ENCODE results near the gene DHRS9. TPM values are rescaled to one million over a fixed set of nuclear protein-coding genes. Genes with fewer than 3 reads are reported as not detected.

The DHRS9 gene
- total and polyA plus RNA-seq, 2 donors (not counting 1 experiment from before 2014, with no cell fraction given): 0.25 to 0.94 TPM

DNA sequence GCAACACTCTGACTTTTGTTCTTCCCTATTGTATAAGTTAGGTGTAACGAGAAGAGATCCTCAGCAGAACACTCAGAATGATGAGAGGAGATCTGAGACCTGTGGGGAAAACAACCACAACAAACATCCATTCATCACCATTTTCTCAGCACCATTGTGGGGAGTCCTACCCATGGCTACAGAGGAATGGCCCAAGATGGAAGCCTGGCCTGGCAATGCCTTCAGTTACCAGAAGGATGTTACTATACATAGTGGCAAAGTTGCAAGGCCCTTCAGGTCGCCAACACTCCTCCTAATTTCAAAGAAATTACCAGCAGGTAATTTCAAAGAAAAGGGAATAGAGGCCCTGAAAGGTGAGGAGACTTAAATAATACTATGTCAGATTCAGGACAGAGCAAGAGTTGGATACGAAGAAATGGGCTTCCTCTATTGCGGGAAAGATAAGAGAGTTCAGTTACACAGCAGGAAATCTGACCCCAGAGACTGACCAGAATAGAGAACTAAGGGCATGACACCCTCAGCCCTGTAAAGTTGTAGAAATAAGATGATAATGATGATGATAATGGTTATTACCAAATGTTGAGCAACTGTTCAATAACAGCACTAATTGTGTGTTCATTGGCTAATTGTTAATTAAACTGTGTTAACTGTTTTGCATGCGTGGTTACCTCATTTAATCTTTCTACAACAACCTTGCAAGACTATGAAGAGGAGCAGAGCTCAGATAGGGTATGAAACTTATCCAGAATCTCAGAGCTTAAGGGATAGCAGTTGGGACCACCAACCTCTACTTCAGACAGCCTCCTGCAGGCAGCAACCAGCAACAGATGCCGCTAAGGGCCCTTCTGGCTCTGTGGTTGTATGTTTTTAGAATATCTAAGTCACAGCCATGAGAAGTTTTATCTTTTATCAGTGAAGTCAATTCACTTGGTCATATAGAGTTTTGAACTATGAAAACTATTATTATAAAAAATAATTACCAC lies 37.5 kb downstream of the DHRS9 start:
- H3K9me3 Mint-ChIP-seq (ENCODE audit: insufficient read depth): no peaks in the 10 kb centered on the region
- H2AFZ ChIP-seq (ENCODE audit: insufficient read depth, low read depth, low read length, poor library complexity, severe bottlenecking): no peak overlapping the region
- H3K9ac ChIP-seq (ENCODE audit: low read length): no peak overlapping the region
- no peaks in the 10 kb centered on the region for H3K27me3 Mint-ChIP-seq
- DNase-seq (no peak), ATAC-seq (ENCODE audit: low read depth) (no peak)
- intact Hi-C loops (cut with micrococcal nuclease): no loop called here
- H3K4me2 ChIP-seq (replicated peaks; ENCODE audit: low read depth, low read length, poor library complexity, severe bottlenecking): peak overlapping the region; percentile 25
- H3K79me2 ChIP-seq (ENCODE audit: control insufficient read depth, insufficient read depth, low read length): no peaks in the 10 kb centered on the region
- ChIA-PET POLR2A (no interaction called here), CTCF (interaction anchor here (1.0 to 4.8 kb wide), 4 partner anchors 9 to 35 kb away, joined by 3 to 45 read pairs (median 4); no protein-coding TSS in a partner anchor)
- WGBS (ENCODE audit: insufficient coverage): 49% methylated on average over 2 of the region's 6 CpGs
- H3K27ac Mint-ChIP-seq: no peak overlapping the region
- peaks cover 37% of the 10 kb centered on the region for H3K4me1 Mint-ChIP-seq
- no peaks in the 10 kb centered on the region for H3K9me3 ChIP-seq (ENCODE audit: control extremely low read depth in 1 of 3, control insufficient read depth in 2 of 3, insufficient read depth in 1 of 3, low read length in 2 of 3)
- H3K27me3 ChIP-seq (replicated peaks in 1 of 4; ENCODE audit: control extremely low read depth in 1 of 4, control insufficient read depth in 3 of 4, insufficient read depth in 4 of 4, low read length in 3 of 4): peaks cover 0 to 13% (median 0%) of the 10 kb centered on the region in 4 experiments
- H3K27ac ChIP-seq (ENCODE audit: low read length in 2 of 2): no peak overlapping the region
- H3K4me1 ChIP-seq (ENCODE audit: control insufficient read depth in 2 of 2, insufficient read depth in 2 of 2, low read length in 2 of 2): peaks cover 24 to 30% of the 10 kb centered on the region in 2 donors
- TF ChIP-seq, protein P1, sequence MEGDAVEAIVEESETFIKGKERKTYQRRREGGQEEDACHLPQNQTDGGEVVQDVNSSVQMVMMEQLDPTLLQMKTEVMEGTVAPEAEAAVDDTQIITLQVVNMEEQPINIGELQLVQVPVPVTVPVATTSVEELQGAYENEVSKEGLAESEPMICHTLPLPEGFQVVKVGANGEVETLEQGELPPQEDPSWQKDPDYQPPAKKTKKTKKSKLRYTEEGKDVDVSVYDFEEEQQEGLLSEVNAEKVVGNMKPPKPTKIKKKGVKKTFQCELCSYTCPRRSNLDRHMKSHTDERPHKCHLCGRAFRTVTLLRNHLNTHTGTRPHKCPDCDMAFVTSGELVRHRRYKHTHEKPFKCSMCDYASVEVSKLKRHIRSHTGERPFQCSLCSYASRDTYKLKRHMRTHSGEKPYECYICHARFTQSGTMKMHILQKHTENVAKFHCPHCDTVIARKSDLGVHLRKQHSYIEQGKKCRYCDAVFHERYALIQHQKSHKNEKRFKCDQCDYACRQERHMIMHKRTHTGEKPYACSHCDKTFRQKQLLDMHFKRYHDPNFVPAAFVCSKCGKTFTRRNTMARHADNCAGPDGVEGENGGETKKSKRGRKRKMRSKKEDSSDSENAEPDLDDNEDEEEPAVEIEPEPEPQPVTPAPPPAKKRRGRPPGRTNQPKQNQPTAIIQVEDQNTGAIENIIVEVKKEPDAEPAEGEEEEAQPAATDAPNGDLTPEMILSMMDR (IDR thresholded peaks at IDR 0.05): no peak
- TF ChIP-seq EZH2 (IDR thresholded peaks at IDR 0.05; ENCODE audit: borderline replicate concordance, insufficient read depth, low read depth, low read length, poor library complexity, severe bottlenecking): no peak
- no peak overlapping the region for H3K4me3 ChIP-seq (ENCODE audit: control extremely low read depth in 1 of 5, extremely low read depth in 1 of 5, insufficient read depth in 1 of 5, low read depth in 2 of 5, low read length in 4 of 5)
- H3K36me3 ChIP-seq (replicated peaks in 1 of 2; ENCODE audit: control extremely low read depth in 1 of 2, control insufficient read depth in 1 of 2, extremely low read depth in 1 of 2, insufficient read depth in 2 of 2, low read length in 1 of 2): no peaks in the 10 kb centered on the region
- no peak overlapping the region for H3K4me3 Mint-ChIP-seq
- H4K20me1 ChIP-seq (ENCODE audit: control insufficient read depth, insufficient read depth, low read length, poor library complexity, severe bottlenecking): no peaks in the 10 kb centered on the region

DNA sequence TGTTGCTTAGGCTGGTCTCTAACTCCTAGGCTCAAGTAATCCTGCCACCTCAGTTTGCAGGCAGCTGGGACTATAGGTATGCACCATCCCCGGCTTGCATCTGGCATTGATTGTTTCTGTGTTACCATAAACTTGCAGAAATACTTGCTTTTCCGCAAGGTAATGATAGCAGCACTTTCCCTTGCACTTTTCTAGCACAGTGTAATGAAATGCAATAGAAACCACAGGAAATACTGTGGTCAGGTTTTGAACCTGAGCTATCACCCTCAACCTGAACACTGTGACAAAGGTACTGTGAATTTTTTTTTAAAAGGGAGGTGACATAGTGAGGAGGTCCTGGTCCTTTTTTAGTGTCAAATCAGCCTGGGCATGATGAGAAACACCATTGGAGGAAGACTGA lies 38.3 kb downstream of the DHRS9 start:
- H3K79me2 ChIP-seq (ENCODE audit: control insufficient read depth, insufficient read depth, low read length): no peaks in the 10 kb centered on the region
- no peaks in the 10 kb centered on the region for H4K20me1 ChIP-seq (ENCODE audit: control insufficient read depth, insufficient read depth, low read length, poor library complexity, severe bottlenecking)
- intact Hi-C loops (cut with micrococcal nuclease): loop anchor here (2.0 kb wide), 1 partner anchor 33 kb away; no protein-coding TSS in a partner anchor
- ATAC-seq (ENCODE audit: low read depth) (no peak), DNase-seq (no peak)
- H3K9me3 Mint-ChIP-seq (ENCODE audit: insufficient read depth): no peaks in the 10 kb centered on the region
- H3K9ac ChIP-seq (ENCODE audit: low read length): no peak overlapping the region
- no peaks in the 10 kb centered on the region for H3K36me3 ChIP-seq (replicated peaks in 1 of 2; ENCODE audit: control extremely low read depth in 1 of 2, control insufficient read depth in 1 of 2, extremely low read depth in 1 of 2, insufficient read depth in 2 of 2, low read length in 1 of 2)
- no peaks in the 10 kb centered on the region for H3K27me3 Mint-ChIP-seq
- no peak overlapping the region for H3K27ac Mint-ChIP-seq
- H3K4me3 ChIP-seq (ENCODE audit: control extremely low read depth in 1 of 5, extremely low read depth in 1 of 5, insufficient read depth in 1 of 5, low read depth in 2 of 5, low read length in 4 of 5): no peak overlapping the region
- peaks cover 31% of the 10 kb centered on the region for H3K4me1 Mint-ChIP-seq
- H3K4me3 Mint-ChIP-seq: no peak overlapping the region
- peaks cover 0 to 13% (median 0%) of the 10 kb centered on the region in 4 experiments for H3K27me3 ChIP-seq (replicated peaks in 1 of 4; ENCODE audit: control extremely low read depth in 1 of 4, control insufficient read depth in 3 of 4, insufficient read depth in 4 of 4, low read length in 3 of 4)
- peaks cover 20 to 30% of the 10 kb centered on the region in 2 donors for H3K4me1 ChIP-seq (ENCODE audit: control insufficient read depth in 2 of 2, insufficient read depth in 2 of 2, low read length in 2 of 2)
- TF ChIP-seq, protein P1 (IDR thresholded peaks at IDR 0.05): no peak
- TF ChIP-seq EZH2 (IDR thresholded peaks at IDR 0.05; ENCODE audit: borderline replicate concordance, insufficient read depth, low read depth, low read length, poor library complexity, severe bottlenecking): no peak
- H3K4me2 ChIP-seq (replicated peaks; ENCODE audit: low read depth, low read length, poor library complexity, severe bottlenecking): peak overlapping the region; percentile 25
- H3K27ac ChIP-seq (ENCODE audit: low read length in 2 of 2): no peak overlapping the region
- 0% methylated on average over 1 of the region's 2 CpGs for WGBS (ENCODE audit: insufficient coverage)
- POLR2A ChIA-PET: no interaction called here
- no peaks in the 10 kb centered on the region for H3K9me3 ChIP-seq (ENCODE audit: control extremely low read depth in 1 of 3, control insufficient read depth in 2 of 3, insufficient read depth in 1 of 3, low read length in 2 of 3)
- no peak overlapping the region for H2AFZ ChIP-seq (ENCODE audit: insufficient read depth, low read depth, low read length, poor library complexity, severe bottlenecking)
- CTCF ChIA-PET: interaction anchor here (1.0 to 4.8 kb wide), 3 partner anchors 8 to 35 kb away, joined by 3 to 45 read pairs (median 5); no protein-coding TSS in a partner anchor

All from B cell (primary cell).